ENCODE data around the gene CYB561D2. TPM values are rescaled to one million over a fixed set of nuclear protein-coding genes. Genes with fewer than 3 reads are reported as not detected.

CYB561D2 gene, protein sequence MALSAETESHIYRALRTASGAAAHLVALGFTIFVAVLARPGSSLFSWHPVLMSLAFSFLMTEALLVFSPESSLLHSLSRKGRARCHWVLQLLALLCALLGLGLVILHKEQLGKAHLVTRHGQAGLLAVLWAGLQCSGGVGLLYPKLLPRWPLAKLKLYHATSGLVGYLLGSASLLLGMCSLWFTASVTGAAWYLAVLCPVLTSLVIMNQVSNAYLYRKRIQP
- total RNA-seq (10 to 100 TPM in 3 of 7 donors, 1 to 10 TPM in 4; 8.0 to 17.1 (median 9.6) TPM), polyA plus RNA-seq (10 to 100 TPM in 1 of 2 donors, 1 to 10 TPM in 1; 4.5 to 10.8 TPM)
- long read RNA-seq, donor 1, transcript CYB561D2-201 (4 exons, 1,225 nt): minor isoform, 6 of 42 reads
- long read RNA-seq, donor 1, transcript CYB561D2-202 (3 exons, 1,533 nt): minor isoform, 8 of 42 reads
- long read RNA-seq, donor 1, transcript CYB561D2-205 (4 exons, 1,319 nt): major isoform, 12 of 42 reads
- long read RNA-seq, donor 1, partial matches to known transcripts: 2 of 42 reads
- long read RNA-seq, donor 1, other reads (novel, unspliced or antisense): 12 of 42 reads
- long read RNA-seq, donor 2, transcript CYB561D2-201 (4 exons, 1,225 nt): major isoform, 7 of 9 reads
- long read RNA-seq, donor 2, partial matches to known transcripts: 0 of 9 reads
- long read RNA-seq, donor 2, other reads (novel, unspliced or antisense): 0 of 9 reads
- long read RNA-seq, donor 3, transcript CYB561D2-201 (4 exons, 1,225 nt): major isoform, 5 of 16 reads
- long read RNA-seq, donor 3, partial matches to known transcripts: 1 of 16 reads
- long read RNA-seq, donor 3, other reads (novel, unspliced or antisense): 6 of 16 reads

DNA sequence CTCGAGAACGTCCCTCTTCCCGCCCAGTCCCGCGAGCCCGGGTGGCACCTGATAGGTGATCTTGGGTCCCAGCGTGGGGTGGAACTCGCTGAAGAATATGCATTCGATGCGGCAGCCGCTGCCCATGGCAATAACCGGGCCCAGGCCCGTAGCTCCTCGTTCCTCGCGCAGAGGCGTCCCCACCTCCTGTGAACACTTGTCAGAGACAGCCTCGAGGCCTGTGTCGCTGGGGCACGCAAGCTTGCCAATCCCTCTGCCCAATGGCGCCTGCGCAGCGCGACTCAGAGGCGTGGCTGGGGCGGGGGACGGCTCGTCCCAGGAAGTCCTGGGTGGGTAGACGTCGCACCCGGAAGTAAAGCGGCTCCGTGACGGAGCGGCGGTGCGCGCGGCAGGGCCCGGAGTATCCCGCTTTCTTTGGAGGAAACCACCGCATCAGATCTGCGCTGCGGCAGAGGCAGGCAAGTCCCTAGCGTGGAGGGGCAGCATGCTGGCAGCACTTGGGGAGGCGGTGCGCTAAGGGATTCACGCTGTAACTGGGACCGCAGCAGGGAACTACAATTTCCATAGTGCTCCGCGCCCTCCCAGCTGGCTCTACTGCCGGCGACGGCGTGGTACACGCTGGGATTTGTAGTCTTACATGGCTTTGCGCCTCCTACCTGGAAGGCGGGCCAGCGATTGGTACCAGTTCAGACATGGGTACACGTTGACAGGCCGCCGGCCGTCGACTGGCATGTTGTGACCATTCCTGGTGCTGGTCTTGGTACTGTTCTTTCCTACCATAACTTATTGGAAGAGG lies at the start of gene CYB561D2, which contains the start of gene NPRL2:
CYB561D2 (plus strand) TSS at position 336 of the 796 bp plus-strand sequence. CDS start 572 bp downstream, outside the sequence.
NPRL2 (minus strand) TSS at position 249 of the 796 bp plus-strand sequence; CDS start at position 126, 123 bp downstream.
- DNase-seq: peak; percentile 94 to 95 (median 94)
- no peaks in the 10 kb centered on the region for H3K36me3 ChIP-seq
- no peaks in the 10 kb centered on the region for H3K27me3 ChIP-seq
- H3K4me3 ChIP-seq: peak within 1 kb of the TSS; percentile 75
- WGBS, 3 donors: 0% methylated on average over 33 to 64 of the region's 64 CpGs
- H3K4me1 ChIP-seq (ENCODE audit: insufficient read depth): peaks cover 11% of the 10 kb centered on the region
- H3K27ac ChIP-seq: peak within 1 kb of the TSS; percentile 77 to 87
- H3K9me3 ChIP-seq: no peaks in the 10 kb centered on the region
- intact Hi-C loops (cut with DNase I): loop anchor here in 2 of 4 donors (5.0 to 10.0 kb wide), 2 partner anchors 254 to 257 kb away; no protein-coding TSS in a partner anchor
- TF ChIP-seq, protein P1, sequence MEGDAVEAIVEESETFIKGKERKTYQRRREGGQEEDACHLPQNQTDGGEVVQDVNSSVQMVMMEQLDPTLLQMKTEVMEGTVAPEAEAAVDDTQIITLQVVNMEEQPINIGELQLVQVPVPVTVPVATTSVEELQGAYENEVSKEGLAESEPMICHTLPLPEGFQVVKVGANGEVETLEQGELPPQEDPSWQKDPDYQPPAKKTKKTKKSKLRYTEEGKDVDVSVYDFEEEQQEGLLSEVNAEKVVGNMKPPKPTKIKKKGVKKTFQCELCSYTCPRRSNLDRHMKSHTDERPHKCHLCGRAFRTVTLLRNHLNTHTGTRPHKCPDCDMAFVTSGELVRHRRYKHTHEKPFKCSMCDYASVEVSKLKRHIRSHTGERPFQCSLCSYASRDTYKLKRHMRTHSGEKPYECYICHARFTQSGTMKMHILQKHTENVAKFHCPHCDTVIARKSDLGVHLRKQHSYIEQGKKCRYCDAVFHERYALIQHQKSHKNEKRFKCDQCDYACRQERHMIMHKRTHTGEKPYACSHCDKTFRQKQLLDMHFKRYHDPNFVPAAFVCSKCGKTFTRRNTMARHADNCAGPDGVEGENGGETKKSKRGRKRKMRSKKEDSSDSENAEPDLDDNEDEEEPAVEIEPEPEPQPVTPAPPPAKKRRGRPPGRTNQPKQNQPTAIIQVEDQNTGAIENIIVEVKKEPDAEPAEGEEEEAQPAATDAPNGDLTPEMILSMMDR (IDR thresholded peaks at IDR 0.05): no peak
- TF ChIP-seq POLR2A (IDR thresholded peaks at IDR 0.05): peak; percentile 65

DNA sequence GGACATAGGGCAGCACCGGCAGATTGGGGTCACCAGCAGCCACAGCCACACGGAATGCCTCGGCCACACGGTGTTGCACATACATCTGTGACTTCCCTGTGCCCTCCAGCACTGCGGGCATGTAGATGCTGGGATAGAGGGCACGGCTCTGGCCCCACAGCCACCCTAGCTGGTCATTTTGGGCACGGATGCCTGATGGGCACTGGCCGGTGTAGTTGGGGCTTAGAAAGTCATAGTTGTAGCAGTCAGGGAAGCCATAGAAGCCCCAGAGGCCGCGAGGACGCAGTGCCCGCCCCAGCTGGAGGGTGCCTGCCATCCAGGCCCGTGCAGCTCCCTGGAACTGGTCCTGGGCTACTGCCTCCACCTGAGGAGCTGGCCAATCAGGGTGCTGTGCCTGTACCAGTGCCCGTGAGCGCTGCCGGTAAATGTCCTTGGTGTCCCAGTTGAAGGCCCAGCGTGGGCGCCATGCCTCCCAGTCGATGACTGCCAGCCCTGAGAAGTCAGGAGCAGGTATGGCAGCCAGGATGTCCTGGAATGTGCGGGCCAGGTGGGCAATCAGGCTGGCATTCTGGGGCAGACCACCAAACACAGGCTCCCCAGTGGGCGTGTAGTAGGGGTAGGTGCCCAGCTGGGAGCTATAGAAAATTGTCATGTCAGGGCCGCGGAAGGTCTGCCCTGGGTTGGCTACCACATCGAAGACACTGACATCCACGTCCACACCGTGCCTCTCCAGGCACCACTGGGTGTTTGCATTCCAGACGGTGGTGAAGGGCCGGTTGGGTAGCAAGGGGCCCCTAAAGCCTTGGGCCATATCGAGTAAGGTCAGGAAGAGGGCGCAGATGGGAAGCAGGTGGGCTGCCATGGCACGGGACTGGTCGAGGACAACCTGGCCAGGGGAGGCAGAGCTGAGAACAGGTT lies 48.3 kb upstream of the CYB561D2 start:
- Histone ChIP-seq H3K4me1 (ENCODE audit: insufficient read depth) (peaks cover 13% of the 10 kb centered on the region), H3K9me3 (no peaks in the 10 kb centered on the region), H3K4me3 (no peak overlapping the region), H3K36me3 (no peaks in the 10 kb centered on the region), H3K27me3 (no peaks in the 10 kb centered on the region), H3K27ac (peak overlapping the region; percentile 45 to 60)
- intact Hi-C loops (cut with DNase I): loop anchor here in 1 of 4 donors (2.0 kb wide), 1 partner anchor 18 kb away; no protein-coding TSS in a partner anchor
- TF ChIP-seq, protein P1 (IDR thresholded peaks at IDR 0.05): no peak
- TF ChIP-seq POLR2A (IDR thresholded peaks at IDR 0.05) (no peak), EP300 (IDR thresholded peaks at IDR 0.05) (no peak)
- DNase-seq: peak in 2 of 5 donors; percentile 47 to 49
- 85 to 88% (median 87%) methylated on average over 32 of the region's 32 CpGs for WGBS, 3 donors

DNA sequence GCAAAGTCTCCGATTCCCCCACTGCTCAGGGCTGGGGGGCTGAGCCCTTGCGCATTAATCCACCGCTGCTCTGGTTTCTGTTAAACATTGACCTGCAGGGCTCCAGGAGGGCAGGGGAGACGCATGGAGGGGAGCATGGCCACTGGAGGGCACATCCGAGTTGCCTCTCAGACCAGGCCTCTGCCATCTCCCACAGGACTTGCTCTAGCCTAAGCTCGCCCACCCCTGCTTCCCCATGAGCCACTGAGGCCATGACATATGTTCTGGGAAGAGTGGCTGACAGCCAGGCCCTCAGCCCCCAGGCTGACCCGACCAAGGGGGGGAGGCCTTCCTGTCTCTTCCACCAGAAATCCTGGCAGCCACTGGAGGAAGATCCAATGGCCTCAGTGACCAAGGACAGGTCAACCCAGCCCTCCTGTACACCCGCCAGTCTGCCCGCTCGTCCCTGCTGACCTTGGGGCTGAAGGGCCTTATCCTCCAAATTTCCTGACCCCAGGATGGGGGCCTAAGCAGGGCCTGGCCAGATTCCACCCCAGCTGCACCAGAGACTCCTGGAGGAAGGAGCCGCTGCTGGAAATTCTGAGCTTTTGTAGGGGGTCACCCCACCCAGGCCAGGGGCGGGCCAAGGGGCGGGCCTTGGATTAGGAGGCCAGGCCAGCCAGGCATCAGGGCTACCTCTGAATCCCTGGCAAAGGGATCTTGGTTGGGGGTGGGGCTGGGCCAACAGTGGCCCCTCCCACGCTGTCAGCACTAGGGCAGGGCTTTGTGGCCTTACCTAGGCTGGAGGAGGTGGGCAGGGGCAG lies 47.4 kb upstream of the CYB561D2 start, which contains the start of gene HYAL1:
HYAL1 (minus strand) TSS at position 562 of the 803 bp plus-strand sequence. CDS start 618 bp downstream, outside the sequence.
- intact Hi-C loops (cut with DNase I): loop anchor here in 1 of 4 donors (2.0 kb wide), 1 partner anchor 18 kb away; no protein-coding TSS in a partner anchor
- H3K4me1 ChIP-seq (ENCODE audit: insufficient read depth): peaks cover 13% of the 10 kb centered on the region
- DNase-seq: peak; percentile 63 to 80 (median 69)
- H3K36me3 ChIP-seq: no peaks in the 10 kb centered on the region
- H3K27me3 ChIP-seq: no peaks in the 10 kb centered on the region
- no peak for TF ChIP-seq POLR2A (IDR thresholded peaks at IDR 0.05)
- H3K27ac ChIP-seq: peak within 1 kb of the TSS; percentile 45 to 60
- no peak within 1 kb of the TSS for H3K4me3 ChIP-seq
- no peaks in the 10 kb centered on the region for H3K9me3 ChIP-seq
- 48 to 54% (median 53%) methylated on average over 12 to 14 of the region's 14 CpGs for WGBS, 3 donors

All from ovary (tissue), 10 donors.